ENCODE data around the gene FSTL4. TPM values are rescaled to one million over a fixed set of nuclear protein-coding genes. Genes with fewer than 3 reads are reported as not detected.

FSTL4 gene
- total and polyA plus RNA-seq, 4 donors: 0.02 to 0.18 TPM; not detected in 2

GRCh38 chr5:133440467-133441115 lies 171.8 kb downstream of the FSTL4 start:
- Histone ChIP-seq H3K4me1 (ENCODE audit: control insufficient read depth in 4 of 4, insufficient read depth in 4 of 4, low read length in 3 of 4) (no peaks in the 10 kb centered on the region), H3K27ac (ENCODE audit: low read depth in 1 of 2, low read length in 2 of 2) (no peak overlapping the region), H3K9me3 (ENCODE audit: control insufficient read depth in 4 of 4, low read length in 3 of 4) (no peaks in the 10 kb centered on the region), H3K9ac (ENCODE audit: low read depth in 1 of 2, low read length in 2 of 2) (no peak overlapping the region), H3K4me3 (ENCODE audit: low read depth in 1 of 3, low read length in 3 of 3) (no peak overlapping the region), H3K36me3 (ENCODE audit: control insufficient read depth in 4 of 4, insufficient read depth in 3 of 4, low read depth in 1 of 4, low read length in 3 of 4) (no peaks in the 10 kb centered on the region), H3K27me3 (ENCODE audit: control insufficient read depth in 4 of 4, insufficient read depth in 4 of 4, low read length in 3 of 4) (no peaks in the 10 kb centered on the region)
- WGBS: 86% methylated on average over 7 of the region's 7 CpGs
- DNase-seq (ENCODE audit: low spot score): no peak
- TF ChIP-seq NR2F2 (IDR thresholded peaks at IDR 0.05) (no peak), REST (IDR thresholded peaks at IDR 0.05) (no peak), RAD21 (IDR thresholded peaks at IDR 0.05) (no peak), SP1 (IDR thresholded peaks at IDR 0.05) (no peak), HNF4G (IDR thresholded peaks at IDR 0.05) (no peak), RXRA (IDR thresholded peaks at IDR 0.05) (no peak), GABPA (IDR thresholded peaks at IDR 0.05 in 1 of 2, conservative IDR thresholded peaks at IDR 0.05 in 1 of 2) (no peak), ATF3 (IDR thresholded peaks at IDR 0.05) (no peak), MAX (IDR thresholded peaks at IDR 0.05) (no peak), JUND (IDR thresholded peaks at IDR 0.05) (no peak), YY1 (IDR thresholded peaks at IDR 0.05) (no peak), FOXA2 (IDR thresholded peaks at IDR 0.05) (no peak), TAF1 (conservative IDR thresholded peaks at IDR 0.05) (no peak), EGR1 (IDR thresholded peaks at IDR 0.05; ENCODE audit: low read depth in 2 of 2) (no peak), HNF4A (conservative IDR thresholded peaks at IDR 0.05) (no peak), ZBTB33 (IDR thresholded peaks at IDR 0.05) (no peak), FOXA1 (IDR thresholded peaks at IDR 0.05) (no peak)

- no peak for DNase-seq (ENCODE audit: low spot score)
- no peaks in the 10 kb centered on the region for H3K36me3 ChIP-seq (ENCODE audit: control insufficient read depth in 4 of 4, insufficient read depth in 3 of 4, low read depth in 1 of 4, low read length in 3 of 4)
- no peaks in the 10 kb centered on the region for H3K27me3 ChIP-seq (ENCODE audit: control insufficient read depth in 4 of 4, insufficient read depth in 4 of 4, low read length in 3 of 4)
- no peak overlapping the region for H3K9ac ChIP-seq (ENCODE audit: low read depth in 1 of 2, low read length in 2 of 2)
- TF ChIP-seq FOXA1 (IDR thresholded peaks at IDR 0.05) (no peak), EGR1 (IDR thresholded peaks at IDR 0.05; ENCODE audit: low read depth in 2 of 2) (no peak), SP1 (IDR thresholded peaks at IDR 0.05) (no peak), HNF4A (conservative IDR thresholded peaks at IDR 0.05) (no peak)
- 80% methylated on average over 8 of the region's 8 CpGs for WGBS
- H3K4me3 ChIP-seq (ENCODE audit: low read depth in 1 of 3, low read length in 3 of 3): no peak overlapping the region
- H3K9me3 ChIP-seq (ENCODE audit: control insufficient read depth in 4 of 4, low read length in 3 of 4): no peaks in the 10 kb centered on the region
- H3K27ac ChIP-seq (ENCODE audit: low read depth in 1 of 2, low read length in 2 of 2): no peak overlapping the region
- H3K4me1 ChIP-seq (ENCODE audit: control insufficient read depth in 4 of 4, insufficient read depth in 4 of 4, low read length in 3 of 4): no peaks in the 10 kb centered on the region
Observed at GRCh38 chr5:133439859-133440258, 172.5 kb downstream of the FSTL4 start.

Measured in liver (tissue), 9 donors.